Immature natural killer cell (primary cell): ENCODE data around the gene CADM2. TPM values are rescaled to one million over a fixed set of nuclear protein-coding genes. Genes with fewer than 3 reads are reported as not detected.
A peak's percentile ranks its signal among the peaks of the same experiment; 100 is the strongest.
"Not testable (repeated sequence)": the region's sequence is repeated elsewhere in the genome, so short reads cannot be mapped to it uniquely, and the experiment has no call there.

Experiments used
- DNase-seq, 3 donors: peaks; one replicate each; pipeline ENCODE4 v3.0.0; 2022; ENCODE audit warnings: mixed read lengths in 1 of 3
- H3K27ac Mint-ChIP-seq, 6 donors: one replicate each; pipeline ENCODE4 v1.8.0; 2020; ENCODE audit warnings: mixed read lengths in 6 of 6, mild to moderate bottlenecking in 5 of 6, inconsistent platforms in 4 of 6, moderate library complexity in 3 of 6
- H3K27me3 Mint-ChIP-seq, 3 donors: one replicate each; pipeline ENCODE4 v1.8.0; 2020 to 2021; ENCODE audit warnings: low read depth in 3 of 3, mild to moderate bottlenecking in 3 of 3, mixed read lengths in 3 of 3, moderate library complexity in 3 of 3, inconsistent platforms in 1 of 3
- H3K36me3 Mint-ChIP-seq, 3 donors: one replicate each; pipeline ENCODE4 v1.8.0; 2020; ENCODE audit warnings: mixed read lengths in 3 of 3, inconsistent platforms in 2 of 3, mild to moderate bottlenecking in 2 of 3
- H3K4me1 Mint-ChIP-seq, 2 donors: one replicate each; pipeline ENCODE4 v1.8.0; 2020; ENCODE audit warnings: inconsistent platforms in 2 of 2, mild to moderate bottlenecking in 2 of 2, mixed read lengths in 2 of 2, moderate library complexity in 1 of 2
- H3K4me3 Mint-ChIP-seq, 5 donors: one replicate each; pipeline ENCODE4 v1.8.0; 2020; ENCODE audit warnings: mild to moderate bottlenecking in 5 of 5, mixed read lengths in 5 of 5, inconsistent platforms in 3 of 5, moderate library complexity in 3 of 5
- H3K9me3 Mint-ChIP-seq, 6 donors: one replicate each; pipeline ENCODE4 v1.8.0; 2020; ENCODE audit warnings: mild to moderate bottlenecking in 6 of 6, mixed read lengths in 6 of 6, inconsistent platforms in 4 of 6, moderate library complexity in 3 of 6
- polyA plus RNA-seq, 3 donors: library from polyadenylated mRNA; unstranded; fragments of 300-500 nt; fragmentation: Illumina TruSeq; gene quantifications; one replicate each; pipeline ENCODE4 v1.2.3, GENCODE V29; 2021

Gene CADM2
- polyA plus RNA-seq: under 1 TPM in 1 of 3 donors, not detected in 2; 0.64 TPM

GRCh38 chr3:84958495-84959469 lies at the start of gene CADM2:
Gene CADM2 (plus strand): TSS chr3:84958989.
- Mint-ChIP-seq H3K36me3 (peaks cover 0 to 3% (median 3%) of the 10 kb centered on the region in 3 donors), H3K4me1 (peaks cover 5 to 6% of the 10 kb centered on the region in 2 donors), H3K27ac (no peak within 1 kb of the TSS), H3K4me3 (peak within 1 kb of the TSS; percentile 15 to 53 (median 33)), H3K9me3 (peaks cover 11 to 48% (median 18%) of the 10 kb centered on the region in 6 donors), H3K27me3 (peaks cover 0 to 12% (median 5%) of the 10 kb centered on the region in 3 donors)
- peak; percentile 7 to 35 (median 27) for DNase-seq

- not testable (repeated sequence) for H3K36me3 Mint-ChIP-seq, H3K27ac Mint-ChIP-seq, DNase-seq, H3K4me1 Mint-ChIP-seq, H3K27me3 Mint-ChIP-seq, H3K4me3 Mint-ChIP-seq
- H3K9me3 Mint-ChIP-seq: peaks cover 18 to 64% (median 31%) of the 10 kb centered on the region in 6 donors
Observed at GRCh38 chr3:84918592-84918991, 40.2 kb upstream of the CADM2 start.

GRCh38 chr3:84922682-84923081 lies 36.1 kb upstream of the CADM2 start:
- peaks cover 0 to 4% (median 0%) of the 10 kb centered on the region in 3 donors for H3K36me3 Mint-ChIP-seq
- DNase-seq: no peak
- peaks cover 12 to 56% (median 21%) of the 10 kb centered on the region in 6 donors for H3K9me3 Mint-ChIP-seq
- H3K4me3 Mint-ChIP-seq: no peak overlapping the region
- no peak overlapping the region for H3K27ac Mint-ChIP-seq
- H3K27me3 Mint-ChIP-seq: no peaks in the 10 kb centered on the region
- peaks cover 0 to 1% of the 10 kb centered on the region in 2 donors for H3K4me1 Mint-ChIP-seq

- DNase-seq: no peak
- no peak overlapping the region for H3K4me3 Mint-ChIP-seq
- peaks cover 11 to 50% (median 18%) of the 10 kb centered on the region in 6 donors for H3K9me3 Mint-ChIP-seq
- peaks cover 0 to 2% (median 0%) of the 10 kb centered on the region in 3 donors for H3K36me3 Mint-ChIP-seq
- H3K4me1 Mint-ChIP-seq: no peaks in the 10 kb centered on the region
- no peaks in the 10 kb centered on the region for H3K27me3 Mint-ChIP-seq
- H3K27ac Mint-ChIP-seq: no peak overlapping the region
Observed at GRCh38 chr3:84925571-84925970, 33.2 kb upstream of the CADM2 start.

- H3K4me1 Mint-ChIP-seq: no peaks in the 10 kb centered on the region
Observed at GRCh38 chr3:84943379-84943778, 15.4 kb upstream of the CADM2 start.

GRCh38 chr3:84946240-84946639 lies 12.5 kb upstream of the CADM2 start:
- Mint-ChIP-seq H3K4me3 (no peak overlapping the region), H3K9me3 (peaks cover 19 to 59% (median 40%) of the 10 kb centered on the region in 6 donors), H3K27me3 (no peaks in the 10 kb centered on the region), H3K27ac (no peak overlapping the region), H3K36me3 (peaks cover 0 to under 1% (median 0%) of the 10 kb centered on the region in 3 donors), H3K4me1 (no peaks in the 10 kb centered on the region)
- no peak for DNase-seq

More at GRCh38 chr3:84943379-84943778, 15.4 kb upstream of the CADM2 start:
- Mint-ChIP-seq H3K4me3 (no peak overlapping the region), H3K9me3 (peaks cover 19 to 47% (median 33%) of the 10 kb centered on the region in 6 donors), H3K36me3 (no peaks in the 10 kb centered on the region), H3K27ac (no peak overlapping the region), H3K27me3 (no peaks in the 10 kb centered on the region)
- DNase-seq: no peak

GRCh38 chr3:84959470-84960271 lies 882 bp downstream of the CADM2 start:
- Mint-ChIP-seq H3K27me3 (peaks cover 0 to 12% (median 5%) of the 10 kb centered on the region in 3 donors), H3K4me1 (peaks cover 5 to 6% of the 10 kb centered on the region in 2 donors), H3K27ac (no peak overlapping the region), H3K36me3 (peaks cover 0 to 3% (median 3%) of the 10 kb centered on the region in 3 donors), H3K4me3 (peak overlapping the region; percentile 4 to 53 (median 33)), H3K9me3 (peaks cover 11 to 45% (median 18%) of the 10 kb centered on the region in 6 donors)
- DNase-seq: no peak

GRCh38 chr3:84960581-84960980 lies 1.8 kb downstream of the CADM2 start:
- no peak for DNase-seq
- H3K27me3 Mint-ChIP-seq: peaks cover 0 to 12% (median 5%) of the 10 kb centered on the region in 3 donors

GRCh38 chr3:84961011-84961410 lies 2.2 kb downstream of the CADM2 start:
- Mint-ChIP-seq H3K9me3 (peaks cover 10 to 55% (median 18%) of the 10 kb centered on the region in 6 donors), H3K4me3 (peak overlapping the region in 1 of 5 donors; percentile 51), H3K36me3 (peaks cover 0 to 3% (median 3%) of the 10 kb centered on the region in 3 donors), H3K27me3 (peaks cover 0 to 12% (median 5%) of the 10 kb centered on the region in 3 donors), H3K27ac (no peak overlapping the region), H3K4me1 (peaks cover 5 to 6% of the 10 kb centered on the region in 2 donors)
- DNase-seq: no peak

More at GRCh38 chr3:84960581-84960980, 1.8 kb downstream of the CADM2 start:
- peak overlapping the region in 1 of 5 donors; percentile 51 for H3K4me3 Mint-ChIP-seq
- H3K9me3 Mint-ChIP-seq: peaks cover 10 to 53% (median 18%) of the 10 kb centered on the region in 6 donors
- H3K4me1 Mint-ChIP-seq: peaks cover 5 to 6% of the 10 kb centered on the region in 2 donors
- peaks cover 0 to 3% (median 3%) of the 10 kb centered on the region in 3 donors for H3K36me3 Mint-ChIP-seq
- no peak overlapping the region for H3K27ac Mint-ChIP-seq

GRCh38 chr3:84961521-84962255 lies 2.9 kb downstream of the CADM2 start:
- peak overlapping the region in 1 of 5 donors; percentile 33 for H3K4me3 Mint-ChIP-seq
- H3K27ac Mint-ChIP-seq: no peak overlapping the region
- peaks cover 0 to 12% (median 5%) of the 10 kb centered on the region in 3 donors for H3K27me3 Mint-ChIP-seq
- H3K9me3 Mint-ChIP-seq: peaks cover 10 to 55% (median 18%) of the 10 kb centered on the region in 6 donors
- H3K36me3 Mint-ChIP-seq: peaks cover 0 to 3% (median 3%) of the 10 kb centered on the region in 3 donors
- H3K4me1 Mint-ChIP-seq: peaks cover 5 to 6% of the 10 kb centered on the region in 2 donors
- no peak for DNase-seq

GRCh38 chr3:84962415-84962814 lies 3.6 kb downstream of the CADM2 start:
- no peak for DNase-seq
- Mint-ChIP-seq H3K4me3 (no peak overlapping the region), H3K27me3 (peaks cover 0 to 12% (median 3%) of the 10 kb centered on the region in 3 donors), H3K4me1 (peaks cover 5 to 6% of the 10 kb centered on the region in 2 donors), H3K36me3 (peaks cover 0 to 3% (median 3%) of the 10 kb centered on the region in 3 donors), H3K9me3 (peaks cover 10 to 51% (median 18%) of the 10 kb centered on the region in 6 donors), H3K27ac (no peak overlapping the region)

- no peak overlapping the region for H3K4me3 Mint-ChIP-seq
- H3K27ac Mint-ChIP-seq: no peak overlapping the region
- H3K9me3 Mint-ChIP-seq: peaks cover 10 to 44% (median 17%) of the 10 kb centered on the region in 6 donors
- H3K36me3 Mint-ChIP-seq: peaks cover 0 to 3% (median 3%) of the 10 kb centered on the region in 3 donors
- H3K27me3 Mint-ChIP-seq: peaks cover 1 to 12% (median 3%) of the 10 kb centered on the region in 3 donors
- peaks cover 5 to 6% of the 10 kb centered on the region in 2 donors for H3K4me1 Mint-ChIP-seq
- DNase-seq: no peak
Observed at GRCh38 chr3:84963137-84963536, 4.3 kb downstream of the CADM2 start.
